Naive B cell (primary cell): ENCODE data around the gene MLNR. TPM values are rescaled to one million over a fixed set of nuclear protein-coding genes. Genes with fewer than 3 reads are reported as not detected.
A peak's percentile ranks its signal among the peaks of the same experiment; 100 is the strongest.

ENCODE experiments used
- ATAC-seq, 2 donors: fragments of 150-1000 bp; cut with Tn5 transposase; 2 replicates each; pipeline ENCODE4 v1.10.0; 2021; ENCODE audit warnings: low read depth in 2 of 2, mild to moderate bottlenecking in 2 of 2, moderate library complexity in 2 of 2
- DNase-seq: peaks from one replicate; pipeline ENCODE4 v3.0.0; 2022
- H3K27ac Mint-ChIP-seq, 6 donors: one replicate each; pipeline ENCODE4 v1.8.0; 2020 to 2022; ENCODE audit warnings: mild to moderate bottlenecking in 6 of 6, mixed read lengths in 6 of 6, moderate library complexity in 5 of 6, inconsistent platforms in 2 of 6
- H3K27me3 Mint-ChIP-seq, 3 donors: one replicate each; pipeline ENCODE4 v1.8.0; 2021 to 2022; ENCODE audit warnings: mixed read lengths in 3 of 3, mild to moderate bottlenecking in 1 of 3
- H3K36me3 Mint-ChIP-seq, 2 donors: one replicate each; pipeline ENCODE4 v1.8.0; 2020 to 2022; ENCODE audit warnings: mixed read lengths in 2 of 2, inconsistent platforms in 1 of 2, mild to moderate bottlenecking in 1 of 2
- H3K4me1 Mint-ChIP-seq, 3 donors: one replicate each; pipeline ENCODE4 v1.8.0; 2020 to 2022; ENCODE audit warnings: mixed read lengths in 3 of 3, inconsistent platforms in 1 of 3, mild to moderate bottlenecking in 1 of 3, moderate library complexity in 1 of 3
- H3K4me3 Mint-ChIP-seq, 8 donors: one replicate each; pipeline ENCODE4 v1.8.0; 2020 to 2022; ENCODE audit warnings: mild to moderate bottlenecking in 8 of 8, mixed read lengths in 8 of 8, moderate library complexity in 8 of 8, inconsistent platforms in 2 of 8
- H3K9me3 Mint-ChIP-seq, 7 donors: one replicate each; pipeline ENCODE4 v1.8.0; 2020 to 2022; ENCODE audit warnings: mixed read lengths in 7 of 7, mild to moderate bottlenecking in 5 of 7, inconsistent platforms in 2 of 7, moderate library complexity in 1 of 7
- polyA plus RNA-seq, 6 donors: library from polyadenylated mRNA; unstranded; fragments of 300-500 nt; fragmentation: Illumina TruSeq; gene quantifications; one replicate each; pipeline ENCODE4 v1.2.3, GENCODE V29; 2021; ENCODE audit warnings: low read depth in 6 of 6

Gene MLNR
- polyA plus RNA-seq, 6 donors from 2014 or later = not detected

GRCh38 chr13:49214917-49215376, 5.2 kb upstream of the MLNR start:
- ATAC-seq (peak; percentile 81 to 86), DNase-seq (peak; percentile 27)
- Mint-ChIP-seq H3K27ac (peak overlapping the region in 3 of 6 donors; percentile 32 to 90 (median 38)), H3K27me3 (peaks cover 30 to 35% (median 34%) of the 10 kb centered on the region in 3 donors), H3K9me3 (peaks cover 0 to 26% (median 7%) of the 10 kb centered on the region in 7 donors), H3K4me3 (peak overlapping the region in 5 of 8 donors; percentile 16 to 57 (median 29)), H3K4me1 (peaks cover 23 to 31% (median 28%) of the 10 kb centered on the region in 3 donors), H3K36me3 (peaks cover 0 to 19% of the 10 kb centered on the region in 2 donors)

GRCh38 chr13:49216334-49216733, 3.8 kb upstream of the MLNR start:
- Mint-ChIP-seq H3K4me1 (peaks cover 23 to 33% (median 32%) of the 10 kb centered on the region in 3 donors), H3K9me3 (peaks cover 0 to 26% (median 7%) of the 10 kb centered on the region in 7 donors), H3K27me3 (peaks cover 31 to 39% (median 38%) of the 10 kb centered on the region in 3 donors), H3K27ac (no peak overlapping the region), H3K4me3 (peak overlapping the region in 1 of 8 donors; percentile 4), H3K36me3 (peaks cover 0 to 22% of the 10 kb centered on the region in 2 donors)
- ATAC-seq (no peak), DNase-seq (no peak)

GRCh38 chr13:49217962-49218492, 2.1 kb upstream of the MLNR start:
- peak overlapping the region in 7 of 8 donors; percentile 13 to 77 (median 57) for H3K4me3 Mint-ChIP-seq
- peak overlapping the region in 2 of 6 donors; percentile 42 to 84 for H3K27ac Mint-ChIP-seq
- peaks cover 46 to 55% (median 54%) of the 10 kb centered on the region in 3 donors for H3K27me3 Mint-ChIP-seq
- DNase-seq (no peak), ATAC-seq (no peak)
- H3K4me1 Mint-ChIP-seq = peaks cover 23 to 35% (median 34%) of the 10 kb centered on the region in 3 donors
- H3K36me3 Mint-ChIP-seq = peaks cover 0 to 25% of the 10 kb centered on the region in 2 donors
- H3K9me3 Mint-ChIP-seq = peaks cover 0 to 26% (median 7%) of the 10 kb centered on the region in 7 donors

GRCh38 chr13:49218493-49219051, 1.6 kb upstream of the MLNR start:
- Mint-ChIP-seq H3K27ac (peak overlapping the region in 3 of 6 donors; percentile 42 to 84 (median 50)), H3K36me3 (peaks cover 0 to 25% of the 10 kb centered on the region in 2 donors), H3K9me3 (peaks cover 0 to 26% (median 7%) of the 10 kb centered on the region in 7 donors), H3K27me3 (peaks cover 47 to 55% (median 54%) of the 10 kb centered on the region in 3 donors), H3K4me3 (peak overlapping the region in 6 of 8 donors; percentile 25 to 73 (median 50)), H3K4me1 (peaks cover 21 to 33% (median 31%) of the 10 kb centered on the region in 3 donors)
- no peak for ATAC-seq
- DNase-seq = no peak

GRCh38 chr13:49219647-49220035, 497 bp upstream of the MLNR start:
- ATAC-seq (no peak), DNase-seq (no peak)
- peaks cover 12 to 25% (median 21%) of the 10 kb centered on the region in 3 donors for H3K4me1 Mint-ChIP-seq
- H3K9me3 Mint-ChIP-seq = peaks cover 0 to 26% (median 7%) of the 10 kb centered on the region in 7 donors
- H3K27ac Mint-ChIP-seq = peak overlapping the region in 1 of 6 donors; percentile 15
- H3K27me3 Mint-ChIP-seq = peaks cover 52 to 60% (median 54%) of the 10 kb centered on the region in 3 donors
- peak overlapping the region; percentile 58 to 84 (median 72) for H3K4me3 Mint-ChIP-seq
- peaks cover 0 to 25% of the 10 kb centered on the region in 2 donors for H3K36me3 Mint-ChIP-seq

- Mint-ChIP-seq H3K9me3 (peaks cover 0 to 21% (median 3%) of the 10 kb centered on the region in 7 donors), H3K36me3 (peaks cover 0 to 25% of the 10 kb centered on the region in 2 donors), H3K4me1 (peaks cover 5 to 15% (median 13%) of the 10 kb centered on the region in 3 donors), H3K27ac (peak overlapping the region in 1 of 6 donors; percentile 25), H3K27me3 (peaks cover 52 to 60% (median 54%) of the 10 kb centered on the region in 3 donors), H3K4me3 (peak overlapping the region in 7 of 8 donors; percentile 67 to 89 (median 80))
- peak in 1 of 2 donors; percentile 20 for ATAC-seq
- DNase-seq = no peak
These were observed 885 bp downstream of the MLNR start for GRCh38 chr13:49220856-49221589.

- ATAC-seq = no peak
- peak overlapping the region in 7 of 8 donors; percentile 47 to 89 (median 80) for H3K4me3 Mint-ChIP-seq
- DNase-seq = no peak
- peaks cover under 1 to 9% (median 8%) of the 10 kb centered on the region in 3 donors for H3K4me1 Mint-ChIP-seq
- peaks cover 0 to 23% of the 10 kb centered on the region in 2 donors for H3K36me3 Mint-ChIP-seq
- peaks cover 0 to 15% (median 2%) of the 10 kb centered on the region in 7 donors for H3K9me3 Mint-ChIP-seq
- peaks cover 49 to 57% (median 52%) of the 10 kb centered on the region in 3 donors for H3K27me3 Mint-ChIP-seq
- peak overlapping the region in 1 of 6 donors; percentile 25 for H3K27ac Mint-ChIP-seq
These were observed 1.4 kb downstream of the MLNR start for GRCh38 chr13:49221590-49221965.

GRCh38 chr13:49225223-49226042, 5.3 kb downstream of the MLNR start:
- H3K36me3 Mint-ChIP-seq = peaks cover 0 to 6% of the 10 kb centered on the region in 2 donors
- H3K4me1 Mint-ChIP-seq = peaks cover 0 to 5% (median 3%) of the 10 kb centered on the region in 3 donors
- H3K9me3 Mint-ChIP-seq = no peaks in the 10 kb centered on the region
- no peak overlapping the region for H3K27ac Mint-ChIP-seq
- DNase-seq (no peak), ATAC-seq (no peak)
- no peak overlapping the region for H3K4me3 Mint-ChIP-seq
- H3K27me3 Mint-ChIP-seq = peaks cover 22 to 29% (median 26%) of the 10 kb centered on the region in 3 donors

- ATAC-seq = no peak
- Mint-ChIP-seq H3K27me3 (peaks cover 18 to 21% (median 19%) of the 10 kb centered on the region in 3 donors), H3K9me3 (no peaks in the 10 kb centered on the region), H3K27ac (no peak overlapping the region), H3K4me3 (no peak overlapping the region), H3K4me1 (no peaks in the 10 kb centered on the region), H3K36me3 (no peaks in the 10 kb centered on the region)
- no peak for DNase-seq
These were observed 6.5 kb downstream of the MLNR start for GRCh38 chr13:49226613-49227012.

- Mint-ChIP-seq H3K4me3 (no peak overlapping the region), H3K36me3 (no peaks in the 10 kb centered on the region), H3K27me3 (peaks cover 0 to 5% (median 0%) of the 10 kb centered on the region in 3 donors), H3K27ac (no peak overlapping the region), H3K9me3 (peaks cover 0 to 2% (median 0%) of the 10 kb centered on the region in 7 donors), H3K4me1 (no peaks in the 10 kb centered on the region)
- no peak for DNase-seq
- no peak for ATAC-seq
These were observed 14.6 kb downstream of the MLNR start for GRCh38 chr13:49234741-49235140.

GRCh38 chr13:49235856-49236431, 15.8 kb downstream of the MLNR start:
- H3K27me3 Mint-ChIP-seq = peaks cover 0 to 9% (median 0%) of the 10 kb centered on the region in 3 donors
- H3K36me3 Mint-ChIP-seq = no peaks in the 10 kb centered on the region
- no peaks in the 10 kb centered on the region for H3K4me1 Mint-ChIP-seq
- H3K4me3 Mint-ChIP-seq = no peak overlapping the region
- peaks cover 0 to 2% (median 0%) of the 10 kb centered on the region in 7 donors for H3K9me3 Mint-ChIP-seq
- peak overlapping the region in 1 of 6 donors; percentile 56 for H3K27ac Mint-ChIP-seq
- DNase-seq = no peak
- no peak for ATAC-seq

GRCh38 chr13:49238621-49239020, 18.5 kb downstream of the MLNR start:
- no peak overlapping the region for H3K27ac Mint-ChIP-seq

More at GRCh38 chr13:49238621-49239020, 18.5 kb downstream of the MLNR start:
- H3K27me3 Mint-ChIP-seq = peaks cover 0 to 4% (median 3%) of the 10 kb centered on the region in 3 donors
- no peak for ATAC-seq
- H3K36me3 Mint-ChIP-seq = no peaks in the 10 kb centered on the region
- no peak overlapping the region for H3K4me3 Mint-ChIP-seq
- peaks cover 0 to 3% (median 0%) of the 10 kb centered on the region in 7 donors for H3K9me3 Mint-ChIP-seq
- no peak for DNase-seq
- no peaks in the 10 kb centered on the region for H3K4me1 Mint-ChIP-seq
